Panc1 (cell line): ENCODE data around the gene VAV3. TPM values are rescaled to one million over a fixed set of nuclear protein-coding genes. Genes with fewer than 3 reads are reported as not detected.

Experiments used
- ATAC-seq: fragments of 200-7000 bp; cut with Tn5 transposase; 2 replicates; pipeline ENCODE4 v1.9.1; 2020; ENCODE audit warnings: mild to moderate bottlenecking, moderate library complexity
- BruUV-seq: library from RNA; stranded (reverse); fragments of 400-500 nt; replicated peaks from 2 replicates; lab custom pipeline; 2021; lab: Mats Ljungman, UMichigan
- CTCF ChIA-PET: fragments of 300-600 bp; sonication (Branson Sonifier 250); formaldehyde crosslinking; loops from one replicate; lab custom pipeline; 2022; ENCODE audit warnings: antibody characterized with exemption; lab: Charles Lee
- POLR2A ChIA-PET: fragments of 300-600 bp; sonication (Branson Sonifier 250); formaldehyde crosslinking; loops from one replicate; lab custom pipeline; 2022; ENCODE audit warnings: antibody characterized with exemption; lab: Charles Lee
- DNase-seq: peaks from one replicate; pipeline ENCODE4 v3.0.0-alpha.2; 2010; ENCODE audit warnings: low read depth, low spot score
- H3K27ac ChIP-seq: 2 replicates; pipeline ENCODE4 v1.5.1; 2011; ENCODE audit warnings: mild to moderate bottlenecking, low read length, inconsistent platforms
- H3K27me3 ChIP-seq: fragments of 200-500 bp; sonication (Bioruptor generic); 2 replicates; pipeline ENCODE4 v1.6.0; 2014; ENCODE audit warnings: low read length, inconsistent platforms; ENCODE audit not compliant: control insufficient read depth, insufficient read depth
- H3K36me3 ChIP-seq: fragments of 200-500 bp; sonication (Bioruptor generic); 2 replicates; pipeline ENCODE4 v1.5.1; 2014; ENCODE audit warnings: inconsistent platforms, mild to moderate bottlenecking, low read length, moderate library complexity; ENCODE audit not compliant: control insufficient read depth, insufficient read depth
- H3K4me1 ChIP-seq: 2 replicates; pipeline ENCODE4 v1.5.1; 2011; ENCODE audit warnings: inconsistent platforms, mild to moderate bottlenecking, low read length, moderate library complexity; ENCODE audit not compliant: control insufficient read depth, insufficient read depth
- H3K4me3 ChIP-seq, 2 experiments: 2 replicates each; pipeline ENCODE4 v1.5.1; 2011 to 2012; ENCODE audit warnings: low read depth in 2 of 2, low read length in 2 of 2, mild to moderate bottlenecking in 2 of 2, inconsistent platforms in 1 of 2, moderate library complexity in 1 of 2
- H3K9me3 ChIP-seq: fragments of 200-500 bp; sonication (Bioruptor generic); 2 replicates; pipeline ENCODE4 v1.5.1; 2014; ENCODE audit warnings: low read depth, mild to moderate bottlenecking, inconsistent platforms, low read length, moderate library complexity; ENCODE audit not compliant: control insufficient read depth, insufficient read depth
- POLR2AphosphoS5 ChIP-seq: IDR thresholded peaks from 2 replicates; pipeline ENCODE4 v1.6.1; 2012; ENCODE audit warnings: mild to moderate bottlenecking, low read depth, low read length, moderate library complexity
- SIN3A ChIP-seq: IDR thresholded peaks from 2 replicates; pipeline ENCODE4 v1.6.1; 2012; ENCODE audit warnings: low read depth, mild to moderate bottlenecking, low read length, moderate library complexity, borderline replicate concordance; ENCODE audit not compliant: insufficient read depth
- TCF7L2 ChIP-seq: IDR thresholded peaks from 2 replicates; pipeline ENCODE4 v1.6.1; 2011; ENCODE audit warnings: mild to moderate bottlenecking, low read depth, low read length, inconsistent platforms
- in situ Hi-C: cut with HindIII; loops from 2 replicates; pipeline ENCODE4 v1.10.0; 2016; ENCODE audit warnings: low sequenced_read_pairs, low pct_unique_long_range_greater_than_20kb
- intact Hi-C: fragments of 100-400 bp; cut with micrococcal nuclease; formaldehyde crosslinking; loops from one replicate; pipeline ENCODE4 v1.10.0; 2022; ENCODE audit not compliant: unreplicated experiment
- total RNA-seq: library from RNA; stranded (reverse); gene quantifications from one replicate; pipeline ENCODE4 v1.2.1, GENCODE V29; 2021; ENCODE audit not compliant: unreplicated experiment
- TF ChIP-seq, protein P1 (sequence below): fragments of 450-650 bp; IDR thresholded peaks from 2 replicates; pipeline ENCODE4 v1.5.1; 2017; ENCODE audit warnings: mild to moderate bottlenecking
- TF ChIP-seq, protein P2 (sequence below), 2 experiments: IDR thresholded peaks; 2 replicates each; pipeline ENCODE4 v1.6.1; 2011 to 2012; ENCODE audit warnings: low read depth in 2 of 2, control low read depth in 1 of 2, low read length in 1 of 2, mild to moderate bottlenecking in 1 of 2, moderate library complexity in 1 of 2; ENCODE audit not compliant: insufficient read depth in 1 of 2

The VAV3 gene
- total RNA-seq, 1 experiment from 2014 or later, result 0.23 TPM

DNA sequence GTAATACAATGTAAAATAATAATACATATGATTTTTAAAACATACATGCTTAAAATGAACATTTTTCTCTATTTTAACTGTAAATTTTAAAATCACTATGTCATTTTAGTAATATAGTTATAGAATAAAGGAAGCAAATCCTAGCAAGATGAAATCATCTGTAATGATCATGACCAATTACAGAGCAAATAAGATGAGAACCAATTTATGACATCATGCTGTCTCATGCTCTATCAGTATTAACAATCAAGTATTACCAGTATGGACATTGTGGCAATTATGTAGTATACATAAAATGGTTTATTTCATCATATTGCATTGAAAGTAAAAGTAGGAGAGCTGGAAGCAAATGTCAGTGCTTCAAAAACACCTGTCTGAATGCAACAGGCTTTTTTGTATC lies 255.0 kb downstream of the VAV3 start:
- in situ Hi-C loops (no loop called here), intact Hi-C loops (no loop called here)
- H3K4me3 ChIP-seq, result no peak overlapping the region
- H3K36me3 ChIP-seq, result no peaks in the 10 kb centered on the region
- no peaks in the 10 kb centered on the region for H3K27me3 ChIP-seq
- TF ChIP-seq TCF7L2 (no peak), SIN3A (no peak), POLR2AphosphoS5 (no peak)
- TF ChIP-seq, protein P1, sequence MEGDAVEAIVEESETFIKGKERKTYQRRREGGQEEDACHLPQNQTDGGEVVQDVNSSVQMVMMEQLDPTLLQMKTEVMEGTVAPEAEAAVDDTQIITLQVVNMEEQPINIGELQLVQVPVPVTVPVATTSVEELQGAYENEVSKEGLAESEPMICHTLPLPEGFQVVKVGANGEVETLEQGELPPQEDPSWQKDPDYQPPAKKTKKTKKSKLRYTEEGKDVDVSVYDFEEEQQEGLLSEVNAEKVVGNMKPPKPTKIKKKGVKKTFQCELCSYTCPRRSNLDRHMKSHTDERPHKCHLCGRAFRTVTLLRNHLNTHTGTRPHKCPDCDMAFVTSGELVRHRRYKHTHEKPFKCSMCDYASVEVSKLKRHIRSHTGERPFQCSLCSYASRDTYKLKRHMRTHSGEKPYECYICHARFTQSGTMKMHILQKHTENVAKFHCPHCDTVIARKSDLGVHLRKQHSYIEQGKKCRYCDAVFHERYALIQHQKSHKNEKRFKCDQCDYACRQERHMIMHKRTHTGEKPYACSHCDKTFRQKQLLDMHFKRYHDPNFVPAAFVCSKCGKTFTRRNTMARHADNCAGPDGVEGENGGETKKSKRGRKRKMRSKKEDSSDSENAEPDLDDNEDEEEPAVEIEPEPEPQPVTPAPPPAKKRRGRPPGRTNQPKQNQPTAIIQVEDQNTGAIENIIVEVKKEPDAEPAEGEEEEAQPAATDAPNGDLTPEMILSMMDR, result no peak
- TF ChIP-seq, protein P2, sequence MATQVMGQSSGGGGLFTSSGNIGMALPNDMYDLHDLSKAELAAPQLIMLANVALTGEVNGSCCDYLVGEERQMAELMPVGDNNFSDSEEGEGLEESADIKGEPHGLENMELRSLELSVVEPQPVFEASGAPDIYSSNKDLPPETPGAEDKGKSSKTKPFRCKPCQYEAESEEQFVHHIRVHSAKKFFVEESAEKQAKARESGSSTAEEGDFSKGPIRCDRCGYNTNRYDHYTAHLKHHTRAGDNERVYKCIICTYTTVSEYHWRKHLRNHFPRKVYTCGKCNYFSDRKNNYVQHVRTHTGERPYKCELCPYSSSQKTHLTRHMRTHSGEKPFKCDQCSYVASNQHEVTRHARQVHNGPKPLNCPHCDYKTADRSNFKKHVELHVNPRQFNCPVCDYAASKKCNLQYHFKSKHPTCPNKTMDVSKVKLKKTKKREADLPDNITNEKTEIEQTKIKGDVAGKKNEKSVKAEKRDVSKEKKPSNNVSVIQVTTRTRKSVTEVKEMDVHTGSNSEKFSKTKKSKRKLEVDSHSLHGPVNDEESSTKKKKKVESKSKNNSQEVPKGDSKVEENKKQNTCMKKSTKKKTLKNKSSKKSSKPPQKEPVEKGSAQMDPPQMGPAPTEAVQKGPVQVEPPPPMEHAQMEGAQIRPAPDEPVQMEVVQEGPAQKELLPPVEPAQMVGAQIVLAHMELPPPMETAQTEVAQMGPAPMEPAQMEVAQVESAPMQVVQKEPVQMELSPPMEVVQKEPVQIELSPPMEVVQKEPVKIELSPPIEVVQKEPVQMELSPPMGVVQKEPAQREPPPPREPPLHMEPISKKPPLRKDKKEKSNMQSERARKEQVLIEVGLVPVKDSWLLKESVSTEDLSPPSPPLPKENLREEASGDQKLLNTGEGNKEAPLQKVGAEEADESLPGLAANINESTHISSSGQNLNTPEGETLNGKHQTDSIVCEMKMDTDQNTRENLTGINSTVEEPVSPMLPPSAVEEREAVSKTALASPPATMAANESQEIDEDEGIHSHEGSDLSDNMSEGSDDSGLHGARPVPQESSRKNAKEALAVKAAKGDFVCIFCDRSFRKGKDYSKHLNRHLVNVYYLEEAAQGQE (IDR thresholded peaks at IDR 0.05; ENCODE audit: insufficient read depth in 1 of 2, low read depth in 2 of 2, low read length in 1 of 2), result no peak
- H3K4me1 ChIP-seq, result no peaks in the 10 kb centered on the region
- no peaks in the 10 kb centered on the region for H3K9me3 ChIP-seq
- CTCF ChIA-PET, result no interaction called here
- H3K27ac ChIP-seq, result no peak overlapping the region
- POLR2A ChIA-PET, result no interaction called here
- no peak for DNase-seq
- no TSS peak for BruUV-seq
- no peak for ATAC-seq

DNA sequence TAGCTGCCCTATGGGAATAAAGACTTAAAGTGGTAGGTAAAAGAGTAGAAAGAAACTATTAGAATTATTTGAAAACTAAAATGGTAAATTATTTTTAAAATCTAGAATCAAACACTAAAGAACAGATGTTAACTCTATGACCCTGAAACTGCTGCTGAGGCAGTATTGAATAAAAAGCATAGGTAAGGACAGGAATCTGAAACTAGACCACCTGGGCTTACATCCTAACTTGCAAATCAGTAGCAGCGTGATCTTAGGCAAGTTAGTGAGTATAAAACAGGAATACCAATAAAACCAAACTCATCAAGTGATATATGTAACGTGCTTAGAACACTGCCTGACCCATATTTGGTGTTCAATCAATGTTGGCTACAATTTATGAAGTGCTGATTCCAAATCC lies 257.9 kb downstream of the VAV3 start:
- no peaks in the 10 kb centered on the region for H3K27me3 ChIP-seq
- no peaks in the 10 kb centered on the region for H3K36me3 ChIP-seq
- in situ Hi-C loops (no loop called here), intact Hi-C loops (no loop called here)
- H3K27ac ChIP-seq, result no peak overlapping the region
- ChIA-PET CTCF (no interaction called here), POLR2A (no interaction called here)
- no peak overlapping the region for H3K4me3 ChIP-seq
- no peaks in the 10 kb centered on the region for H3K9me3 ChIP-seq
- H3K4me1 ChIP-seq, result no peaks in the 10 kb centered on the region
- DNase-seq (no peak), ATAC-seq (no peak)
- no peak for TF ChIP-seq TCF7L2
- TF ChIP-seq POLR2AphosphoS5, result no peak
- TF ChIP-seq SIN3A, result no peak
- TF ChIP-seq, protein P2 (IDR thresholded peaks at IDR 0.05; ENCODE audit: insufficient read depth in 1 of 2, low read depth in 2 of 2, low read length in 1 of 2), result no peak
- TF ChIP-seq, protein P1, result no peak
- no TSS peak for BruUV-seq
